Panc1 (cell line): ENCODE results near the gene PPP1CA. TPM values are rescaled to one million over a fixed set of nuclear protein-coding genes. Genes with fewer than 3 reads are reported as not detected.

Experiments
- ATAC-seq: fragments of 200-7000 bp; cut with Tn5 transposase; 2 replicates; pipeline ENCODE4 v1.9.1; 2020; ENCODE audit warnings: mild to moderate bottlenecking, moderate library complexity
- BruUV-seq: library from RNA; stranded (reverse); fragments of 400-500 nt; replicated peaks from 2 replicates; lab custom pipeline; 2021; lab: Mats Ljungman, UMichigan
- CTCF ChIA-PET: fragments of 300-600 bp; sonication (Branson Sonifier 250); formaldehyde crosslinking; loops from one replicate; lab custom pipeline; 2022; ENCODE audit warnings: antibody characterized with exemption; lab: Charles Lee
- POLR2A ChIA-PET: fragments of 300-600 bp; sonication (Branson Sonifier 250); formaldehyde crosslinking; loops from one replicate; lab custom pipeline; 2022; ENCODE audit warnings: antibody characterized with exemption; lab: Charles Lee
- DNase-seq: peaks from one replicate; pipeline ENCODE4 v3.0.0-alpha.2; 2010; ENCODE audit warnings: low read depth, low spot score
- H3K27ac ChIP-seq: 2 replicates; pipeline ENCODE4 v1.5.1; 2011; ENCODE audit warnings: mild to moderate bottlenecking, low read length, inconsistent platforms
- H3K27me3 ChIP-seq: fragments of 200-500 bp; sonication (Bioruptor generic); 2 replicates; pipeline ENCODE4 v1.6.0; 2014; ENCODE audit warnings: low read length, inconsistent platforms; ENCODE audit not compliant: control insufficient read depth, insufficient read depth
- H3K36me3 ChIP-seq: fragments of 200-500 bp; sonication (Bioruptor generic); 2 replicates; pipeline ENCODE4 v1.5.1; 2014; ENCODE audit warnings: inconsistent platforms, mild to moderate bottlenecking, low read length, moderate library complexity; ENCODE audit not compliant: control insufficient read depth, insufficient read depth
- H3K4me1 ChIP-seq: 2 replicates; pipeline ENCODE4 v1.5.1; 2011; ENCODE audit warnings: inconsistent platforms, mild to moderate bottlenecking, low read length, moderate library complexity; ENCODE audit not compliant: control insufficient read depth, insufficient read depth
- H3K4me3 ChIP-seq, 2 experiments: 2 replicates each; pipeline ENCODE4 v1.5.1; 2011 to 2012; ENCODE audit warnings: low read depth in 2 of 2, low read length in 2 of 2, mild to moderate bottlenecking in 2 of 2, inconsistent platforms in 1 of 2, moderate library complexity in 1 of 2
- H3K9me3 ChIP-seq: fragments of 200-500 bp; sonication (Bioruptor generic); 2 replicates; pipeline ENCODE4 v1.5.1; 2014; ENCODE audit warnings: low read depth, mild to moderate bottlenecking, inconsistent platforms, low read length, moderate library complexity; ENCODE audit not compliant: control insufficient read depth, insufficient read depth
- POLR2AphosphoS5 ChIP-seq: IDR thresholded peaks from 2 replicates; pipeline ENCODE4 v1.6.1; 2012; ENCODE audit warnings: mild to moderate bottlenecking, low read depth, low read length, moderate library complexity
- SIN3A ChIP-seq: IDR thresholded peaks from 2 replicates; pipeline ENCODE4 v1.6.1; 2012; ENCODE audit warnings: low read depth, mild to moderate bottlenecking, low read length, moderate library complexity, borderline replicate concordance; ENCODE audit not compliant: insufficient read depth
- TCF7L2 ChIP-seq: IDR thresholded peaks from 2 replicates; pipeline ENCODE4 v1.6.1; 2011; ENCODE audit warnings: mild to moderate bottlenecking, low read depth, low read length, inconsistent platforms
- in situ Hi-C: cut with HindIII; loops from 2 replicates; pipeline ENCODE4 v1.10.0; 2016; ENCODE audit warnings: low sequenced_read_pairs, low pct_unique_long_range_greater_than_20kb
- intact Hi-C: fragments of 100-400 bp; cut with micrococcal nuclease; formaldehyde crosslinking; loops from one replicate; pipeline ENCODE4 v1.10.0; 2022; ENCODE audit not compliant: unreplicated experiment
- total RNA-seq: library from RNA; stranded (reverse); gene quantifications from one replicate; pipeline ENCODE4 v1.2.1, GENCODE V29; 2021; ENCODE audit not compliant: unreplicated experiment
- TF ChIP-seq, protein P1 (sequence below): fragments of 450-650 bp; IDR thresholded peaks from 2 replicates; pipeline ENCODE4 v1.5.1; 2017; ENCODE audit warnings: mild to moderate bottlenecking
- TF ChIP-seq, protein P2 (sequence below), 2 experiments: IDR thresholded peaks; 2 replicates each; pipeline ENCODE4 v1.6.1; 2011 to 2012; ENCODE audit warnings: low read depth in 2 of 2, control low read depth in 1 of 2, low read length in 1 of 2, mild to moderate bottlenecking in 1 of 2, moderate library complexity in 1 of 2; ENCODE audit not compliant: insufficient read depth in 1 of 2

The PPP1CA gene
- total RNA-seq, 1 experiment from 2014 or later = 361 TPM

DNA sequence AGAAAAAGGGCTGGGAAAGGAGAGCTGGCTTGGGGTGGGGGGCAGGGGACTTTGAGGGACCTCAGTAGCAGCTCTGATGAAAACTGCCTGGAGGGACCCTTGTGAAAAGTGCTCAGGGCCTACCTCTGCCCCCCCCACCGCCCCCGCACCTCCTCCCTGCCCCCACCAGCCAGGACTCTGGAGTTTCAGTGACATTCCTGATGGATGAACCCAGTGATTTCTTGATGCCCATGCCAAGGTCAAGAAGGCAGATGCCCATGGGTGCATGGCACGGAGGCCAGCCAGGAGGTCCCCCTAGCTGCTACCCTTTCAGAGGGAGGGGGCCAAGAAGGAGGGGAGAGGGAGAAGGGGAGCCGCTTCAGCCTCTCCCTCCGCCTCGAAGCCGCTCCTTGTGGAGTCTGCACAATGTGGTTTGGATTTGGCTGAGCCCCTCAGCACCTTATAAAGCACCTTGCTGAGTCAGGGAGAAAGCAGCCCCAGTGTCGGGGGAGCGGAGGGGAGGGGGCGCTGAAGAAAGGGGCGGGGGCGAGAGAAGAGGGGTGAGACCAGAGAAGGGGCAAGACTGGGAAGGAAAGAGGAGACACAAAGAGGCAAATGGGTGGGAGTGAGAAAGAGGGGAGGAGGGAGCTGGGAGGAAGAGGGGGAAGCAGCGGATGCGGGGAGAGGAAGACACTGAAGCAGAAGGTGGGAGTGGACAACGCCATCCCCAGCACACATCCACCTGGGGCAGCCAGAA is 26.2 kb downstream of the PPP1CA start:
- no peaks in the 10 kb centered on the region for H3K27me3 ChIP-seq
- peak overlapping the region; percentile 98 for H3K27ac ChIP-seq
- no peak for TF ChIP-seq SIN3A
- TF ChIP-seq, protein P1, sequence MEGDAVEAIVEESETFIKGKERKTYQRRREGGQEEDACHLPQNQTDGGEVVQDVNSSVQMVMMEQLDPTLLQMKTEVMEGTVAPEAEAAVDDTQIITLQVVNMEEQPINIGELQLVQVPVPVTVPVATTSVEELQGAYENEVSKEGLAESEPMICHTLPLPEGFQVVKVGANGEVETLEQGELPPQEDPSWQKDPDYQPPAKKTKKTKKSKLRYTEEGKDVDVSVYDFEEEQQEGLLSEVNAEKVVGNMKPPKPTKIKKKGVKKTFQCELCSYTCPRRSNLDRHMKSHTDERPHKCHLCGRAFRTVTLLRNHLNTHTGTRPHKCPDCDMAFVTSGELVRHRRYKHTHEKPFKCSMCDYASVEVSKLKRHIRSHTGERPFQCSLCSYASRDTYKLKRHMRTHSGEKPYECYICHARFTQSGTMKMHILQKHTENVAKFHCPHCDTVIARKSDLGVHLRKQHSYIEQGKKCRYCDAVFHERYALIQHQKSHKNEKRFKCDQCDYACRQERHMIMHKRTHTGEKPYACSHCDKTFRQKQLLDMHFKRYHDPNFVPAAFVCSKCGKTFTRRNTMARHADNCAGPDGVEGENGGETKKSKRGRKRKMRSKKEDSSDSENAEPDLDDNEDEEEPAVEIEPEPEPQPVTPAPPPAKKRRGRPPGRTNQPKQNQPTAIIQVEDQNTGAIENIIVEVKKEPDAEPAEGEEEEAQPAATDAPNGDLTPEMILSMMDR = no peak
- TF ChIP-seq POLR2AphosphoS5 = no peak
- TF ChIP-seq, protein P2, sequence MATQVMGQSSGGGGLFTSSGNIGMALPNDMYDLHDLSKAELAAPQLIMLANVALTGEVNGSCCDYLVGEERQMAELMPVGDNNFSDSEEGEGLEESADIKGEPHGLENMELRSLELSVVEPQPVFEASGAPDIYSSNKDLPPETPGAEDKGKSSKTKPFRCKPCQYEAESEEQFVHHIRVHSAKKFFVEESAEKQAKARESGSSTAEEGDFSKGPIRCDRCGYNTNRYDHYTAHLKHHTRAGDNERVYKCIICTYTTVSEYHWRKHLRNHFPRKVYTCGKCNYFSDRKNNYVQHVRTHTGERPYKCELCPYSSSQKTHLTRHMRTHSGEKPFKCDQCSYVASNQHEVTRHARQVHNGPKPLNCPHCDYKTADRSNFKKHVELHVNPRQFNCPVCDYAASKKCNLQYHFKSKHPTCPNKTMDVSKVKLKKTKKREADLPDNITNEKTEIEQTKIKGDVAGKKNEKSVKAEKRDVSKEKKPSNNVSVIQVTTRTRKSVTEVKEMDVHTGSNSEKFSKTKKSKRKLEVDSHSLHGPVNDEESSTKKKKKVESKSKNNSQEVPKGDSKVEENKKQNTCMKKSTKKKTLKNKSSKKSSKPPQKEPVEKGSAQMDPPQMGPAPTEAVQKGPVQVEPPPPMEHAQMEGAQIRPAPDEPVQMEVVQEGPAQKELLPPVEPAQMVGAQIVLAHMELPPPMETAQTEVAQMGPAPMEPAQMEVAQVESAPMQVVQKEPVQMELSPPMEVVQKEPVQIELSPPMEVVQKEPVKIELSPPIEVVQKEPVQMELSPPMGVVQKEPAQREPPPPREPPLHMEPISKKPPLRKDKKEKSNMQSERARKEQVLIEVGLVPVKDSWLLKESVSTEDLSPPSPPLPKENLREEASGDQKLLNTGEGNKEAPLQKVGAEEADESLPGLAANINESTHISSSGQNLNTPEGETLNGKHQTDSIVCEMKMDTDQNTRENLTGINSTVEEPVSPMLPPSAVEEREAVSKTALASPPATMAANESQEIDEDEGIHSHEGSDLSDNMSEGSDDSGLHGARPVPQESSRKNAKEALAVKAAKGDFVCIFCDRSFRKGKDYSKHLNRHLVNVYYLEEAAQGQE (IDR thresholded peaks at IDR 0.05; ENCODE audit: insufficient read depth in 1 of 2, low read depth in 2 of 2, low read length in 1 of 2) = no peak
- TF ChIP-seq TCF7L2 = no peak
- no TSS peak for BruUV-seq
- no peak overlapping the region for H3K4me3 ChIP-seq
- DNase-seq = no peak
- H3K9me3 ChIP-seq = no peaks in the 10 kb centered on the region
- intact Hi-C loops (no loop called here), in situ Hi-C loops (no loop called here)
- no peaks in the 10 kb centered on the region; the same call in 1 of the 2 replicates for H3K36me3 ChIP-seq
- ATAC-seq = no peak
- POLR2A ChIA-PET = interaction anchor here (0.6 to 2.2 kb wide), 5 partner anchors 11 to 254 kb away, joined by 3 to 32 read pairs (median 3); partner anchors contain the start of gene POLD4
- CTCF ChIA-PET = interaction anchor here (0.7 to 7.7 kb wide), 3 partner anchors 11 to 21 kb away, joined by 4 to 207 read pairs (median 21); partner anchors contain the start of gene POLD4
- peaks cover 71% of the 10 kb centered on the region for H3K4me1 ChIP-seq

DNA sequence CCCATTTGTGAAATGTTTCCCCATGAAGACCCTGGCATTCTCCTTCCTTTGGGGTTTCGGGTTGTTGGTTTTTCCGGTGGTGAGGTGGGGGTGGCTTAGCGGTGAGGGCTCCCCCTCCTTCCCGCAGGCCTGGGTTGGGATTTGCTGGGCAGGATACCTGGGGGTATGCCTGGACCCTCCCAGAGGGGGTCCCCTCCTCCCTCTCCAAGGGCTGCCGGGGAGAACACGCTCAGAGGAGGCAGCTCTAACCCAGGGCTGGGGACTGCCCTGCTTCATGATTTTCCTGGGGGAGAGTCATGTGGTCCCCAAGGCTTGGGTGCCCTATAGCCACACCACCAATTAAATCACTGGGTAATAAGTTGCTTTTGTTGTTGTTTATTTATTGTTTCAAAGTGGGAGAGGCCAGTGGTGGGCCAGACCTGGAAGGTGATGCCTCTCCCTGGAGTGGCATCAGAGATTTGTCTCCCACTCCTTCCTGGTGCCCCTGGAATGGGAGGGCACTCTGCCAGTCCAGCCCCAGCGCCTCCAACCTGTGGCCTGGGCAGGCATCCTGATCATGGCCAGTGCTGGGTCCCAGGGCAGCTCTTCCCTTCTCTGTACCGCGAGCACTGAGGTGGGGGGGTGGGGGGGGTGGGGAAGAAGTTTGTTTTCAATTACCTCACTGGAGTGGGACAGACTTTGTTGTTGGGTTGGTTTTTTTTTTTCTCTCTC is 26.9 kb downstream of the PPP1CA start:
- DNase-seq (no peak), ATAC-seq (peak; percentile 6; the same call in 1 of the 2 replicates)
- Histone ChIP-seq H3K4me3 (peak overlapping the region; percentile 65 to 69), H3K27ac (peak overlapping the region; percentile 98), H3K27me3 (no peaks in the 10 kb centered on the region), H3K36me3 (no peaks in the 10 kb centered on the region; the same call in 1 of the 2 replicates), H3K4me1 (peaks cover 75% of the 10 kb centered on the region), H3K9me3 (no peaks in the 10 kb centered on the region)
- CTCF ChIA-PET = interaction anchor here (0.5 to 6.9 kb wide), 5 partner anchors 6 to 108 kb away, joined by 4 to 58 read pairs (median 12); no protein-coding TSS in a partner anchor
- no peak for TF ChIP-seq TCF7L2
- TF ChIP-seq SIN3A = no peak
- TF ChIP-seq POLR2AphosphoS5 = no peak
- TF ChIP-seq, protein P1 = no peak
- TF ChIP-seq, protein P2 (IDR thresholded peaks at IDR 0.05; ENCODE audit: insufficient read depth in 1 of 2, low read depth in 2 of 2, low read length in 1 of 2) = no peak
- BruUV-seq = TSS peak; percentile 94
- intact Hi-C loops (no loop called here), in situ Hi-C loops (no loop called here)
- POLR2A ChIA-PET = interaction anchor here (0.7 to 2.2 kb wide), 4 partner anchors 7 to 253 kb away, joined by 3 to 32 read pairs (median 9); partner anchors contain the start of gene POLD4
